ENCODE results near the gene GRM4.

The GRM4 gene

GRCh38 chr6:34158876-34159275 lies 13.0 kb upstream of the GRM4 start:
- in situ Hi-C loops (cut with MboI; ENCODE audit: low sequenced_read_pairs): loop anchor here (10.0 kb wide), 1 partner anchor 394 kb away; no protein-coding TSS in a partner anchor

- in situ Hi-C loops (cut with MboI; ENCODE audit: low sequenced_read_pairs): loop anchor here (10.0 kb wide), 1 partner anchor 393 kb away; no protein-coding TSS in a partner anchor
Measured at GRCh38 chr6:34157851-34158250, 12.0 kb upstream of the GRM4 start.

- in situ Hi-C loops (cut with MboI; ENCODE audit: low sequenced_read_pairs): loop anchor here (10.0 kb wide), 1 partner anchor 393 kb away; no protein-coding TSS in a partner anchor
Measured at GRCh38 chr6:34157236-34157830, 11.4 kb upstream of the GRM4 start.

- in situ Hi-C loops (cut with MboI; ENCODE audit: low sequenced_read_pairs): loop anchor here (10.0 kb wide), 1 partner anchor 391 kb away; no protein-coding TSS in a partner anchor
Measured at GRCh38 chr6:34155471-34156300, 9.8 kb upstream of the GRM4 start.

- in situ Hi-C loops (cut with MboI; ENCODE audit: low sequenced_read_pairs): loop anchor here (10.0 kb wide), 1 partner anchor 390 kb away; no protein-coding TSS in a partner anchor
Measured at GRCh38 chr6:34154668-34155447, 9.0 kb upstream of the GRM4 start.

- in situ Hi-C loops (cut with MboI; ENCODE audit: low sequenced_read_pairs): loop anchor here (10.0 kb wide), 1 partner anchor 388 kb away; no protein-coding TSS in a partner anchor
Measured at GRCh38 chr6:34152806-34153520, 7.1 kb upstream of the GRM4 start.

- in situ Hi-C loops (cut with MboI; ENCODE audit: low sequenced_read_pairs): loop anchor here (10.0 kb wide), 1 partner anchor 387 kb away; no protein-coding TSS in a partner anchor
Measured at GRCh38 chr6:34152042-34152524, 6.2 kb upstream of the GRM4 start.

GRCh38 chr6:34151321-34152041 lies 5.6 kb upstream of the GRM4 start:
- in situ Hi-C loops (cut with MboI; ENCODE audit: low sequenced_read_pairs): loop anchor here (10.0 kb wide), 1 partner anchor 387 kb away; no protein-coding TSS in a partner anchor

GRCh38 chr6:34150766-34151165 lies 4.9 kb upstream of the GRM4 start:
- in situ Hi-C loops (cut with MboI; ENCODE audit: low sequenced_read_pairs): loop anchor here (10.0 kb wide), 1 partner anchor 386 kb away; no protein-coding TSS in a partner anchor

GRCh38 chr6:34149831-34150400 lies 4.0 kb upstream of the GRM4 start:
- in situ Hi-C loops (cut with MboI; ENCODE audit: low sequenced_read_pairs): loop anchor here (10.0 kb wide), 1 partner anchor 385 kb away; no protein-coding TSS in a partner anchor

- in situ Hi-C loops (cut with MboI; ENCODE audit: low sequenced_read_pairs): no loop called here
Measured at GRCh38 chr6:34149452-34149810, 3.5 kb upstream of the GRM4 start.

- in situ Hi-C loops (cut with MboI; ENCODE audit: low sequenced_read_pairs): no loop called here
Measured at GRCh38 chr6:34148631-34149451, 3.0 kb upstream of the GRM4 start.

GRCh38 chr6:34147906-34148630 lies 2.2 kb upstream of the GRM4 start:
- in situ Hi-C loops (cut with MboI; ENCODE audit: low sequenced_read_pairs): no loop called here

GRCh38 chr6:34146801-34147592 lies 1.1 kb upstream of the GRM4 start:
- in situ Hi-C loops (cut with MboI; ENCODE audit: low sequenced_read_pairs): no loop called here

GRCh38 chr6:34145161-34146020 lies 496 bp downstream of the GRM4 start:
- in situ Hi-C loops (cut with MboI; ENCODE audit: low sequenced_read_pairs): no loop called here

GRCh38 chr6:34144581-34145160 lies 1.2 kb downstream of the GRM4 start:
- in situ Hi-C loops (cut with MboI; ENCODE audit: low sequenced_read_pairs): no loop called here

Measured in HL-60/S4 treated with retinoic acid at 250 ng/mL for 4 days and 3 days (cell line).